SKM-1 (cell line): Measurements from ENCODE around the gene CLDN16.

ENCODE experiments used
- DNase-seq: peaks from one replicate; lab custom pipeline; 2025; ENCODE audit not compliant: unreplicated experiment; lab: John Stamatoyannopoulos, UW

The CLDN16 gene

DNA sequence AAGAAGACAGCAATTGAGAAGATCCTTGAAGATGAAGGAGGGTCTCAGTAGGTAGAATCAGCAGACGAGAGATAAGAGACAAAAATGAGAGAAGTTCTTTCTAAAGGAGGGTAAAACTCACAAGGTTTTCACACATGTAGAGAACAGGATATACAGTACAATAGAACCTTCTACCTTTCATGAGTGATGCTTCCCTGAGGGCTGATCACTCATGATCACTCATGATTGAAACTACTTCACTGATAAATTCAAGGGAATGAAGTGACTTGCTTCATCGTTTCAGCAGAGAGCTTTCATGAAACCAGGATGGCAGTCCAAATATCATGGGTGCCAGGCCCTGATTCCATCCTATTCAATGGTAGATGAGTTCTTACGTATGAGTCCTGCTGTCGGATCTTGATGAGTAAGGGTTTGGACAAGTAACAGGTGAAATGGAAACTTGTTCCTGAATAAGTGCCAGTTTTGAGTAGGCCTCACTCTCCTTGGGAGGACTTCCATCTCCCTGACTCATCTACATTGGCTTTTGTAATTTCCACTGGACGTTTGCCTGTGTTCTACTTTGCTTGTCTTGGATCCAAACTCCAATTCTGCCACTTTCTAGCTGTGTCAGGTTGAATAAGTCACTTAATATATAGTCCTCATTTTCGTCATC is 9.6 kb upstream of the CLDN16 start:
- DNase-seq, result no peak

DNA sequence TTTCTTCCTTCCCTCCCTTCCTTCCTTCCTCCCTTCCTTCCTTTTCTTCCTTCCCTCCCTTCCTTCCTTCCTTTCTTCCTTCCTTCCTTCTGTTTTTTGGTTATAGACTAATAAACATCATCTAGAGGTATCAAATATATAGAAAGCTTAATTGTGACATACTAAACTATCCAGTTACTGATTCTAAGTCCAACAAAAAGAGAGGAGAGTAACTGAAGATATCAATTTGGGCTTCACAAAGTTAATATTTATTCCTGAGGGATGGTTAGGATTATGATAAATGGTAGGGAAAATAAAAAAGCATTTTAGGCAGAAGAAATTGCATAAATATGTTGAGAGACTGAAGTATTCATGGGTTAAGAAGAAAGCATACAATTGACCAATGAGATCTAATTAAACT is 7.8 kb upstream of the CLDN16 start:
- no peak for DNase-seq

DNA sequence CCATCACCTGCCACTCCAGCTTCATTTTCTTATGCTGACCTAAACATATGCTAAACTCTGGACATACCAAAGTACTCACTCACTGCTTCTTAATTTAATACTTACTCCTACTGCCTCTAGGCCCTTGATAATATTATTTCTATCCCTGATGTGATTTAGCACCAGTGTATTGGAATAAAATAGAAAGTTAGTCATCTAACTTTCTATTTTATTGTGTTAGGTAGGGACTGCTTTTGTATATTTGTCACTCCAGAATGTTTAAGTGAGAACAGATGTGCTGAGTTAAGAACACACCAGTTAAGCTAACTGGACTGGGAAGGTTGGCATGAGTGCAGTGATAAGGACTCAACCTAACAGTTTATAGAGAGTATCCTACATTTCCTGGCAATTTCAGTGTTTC is 6.5 kb upstream of the CLDN16 start:
- DNase-seq, result no peak

DNA sequence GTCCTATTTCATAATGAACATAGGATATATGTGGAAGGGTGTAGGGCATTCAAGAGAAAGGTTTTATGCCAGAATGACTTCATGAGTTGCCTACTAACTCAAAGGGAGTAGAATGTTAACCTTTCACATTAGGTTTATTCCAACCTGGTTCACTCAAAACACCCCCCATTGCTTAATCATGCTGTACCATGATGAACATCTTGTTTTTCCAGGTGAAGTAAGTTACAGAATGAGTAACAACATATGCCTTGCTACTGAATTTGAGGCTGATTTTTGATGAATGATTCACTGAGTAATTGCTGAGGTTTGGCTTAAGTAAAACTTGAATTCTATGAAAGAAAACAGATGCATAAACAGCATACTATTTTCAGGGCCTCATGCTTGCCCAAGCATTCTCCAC is 5.9 kb upstream of the CLDN16 start:
- no peak for DNase-seq

DNA sequence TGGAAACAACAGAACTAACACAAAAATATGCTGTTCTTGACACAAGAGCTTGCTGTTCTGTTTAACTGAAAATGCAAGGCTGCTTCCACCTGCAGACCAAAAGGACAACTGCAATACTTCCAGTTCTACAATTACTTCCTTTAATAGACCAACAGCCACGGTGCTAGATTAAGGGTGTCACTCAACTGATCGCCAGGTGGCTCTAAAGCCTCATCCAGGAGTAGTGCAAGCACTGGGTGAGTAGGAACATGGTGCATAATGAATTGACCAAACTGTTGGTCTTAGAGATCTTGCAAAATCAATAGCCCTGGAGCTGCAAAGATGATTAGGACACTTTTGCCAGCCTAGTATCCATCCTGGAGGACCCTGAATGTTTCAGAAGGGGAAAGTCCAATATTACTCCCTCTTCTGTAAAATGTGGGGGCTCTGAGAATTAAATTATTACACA is 3.6 kb upstream of the CLDN16 start:
- peak; percentile 29 for DNase-seq

DNA sequence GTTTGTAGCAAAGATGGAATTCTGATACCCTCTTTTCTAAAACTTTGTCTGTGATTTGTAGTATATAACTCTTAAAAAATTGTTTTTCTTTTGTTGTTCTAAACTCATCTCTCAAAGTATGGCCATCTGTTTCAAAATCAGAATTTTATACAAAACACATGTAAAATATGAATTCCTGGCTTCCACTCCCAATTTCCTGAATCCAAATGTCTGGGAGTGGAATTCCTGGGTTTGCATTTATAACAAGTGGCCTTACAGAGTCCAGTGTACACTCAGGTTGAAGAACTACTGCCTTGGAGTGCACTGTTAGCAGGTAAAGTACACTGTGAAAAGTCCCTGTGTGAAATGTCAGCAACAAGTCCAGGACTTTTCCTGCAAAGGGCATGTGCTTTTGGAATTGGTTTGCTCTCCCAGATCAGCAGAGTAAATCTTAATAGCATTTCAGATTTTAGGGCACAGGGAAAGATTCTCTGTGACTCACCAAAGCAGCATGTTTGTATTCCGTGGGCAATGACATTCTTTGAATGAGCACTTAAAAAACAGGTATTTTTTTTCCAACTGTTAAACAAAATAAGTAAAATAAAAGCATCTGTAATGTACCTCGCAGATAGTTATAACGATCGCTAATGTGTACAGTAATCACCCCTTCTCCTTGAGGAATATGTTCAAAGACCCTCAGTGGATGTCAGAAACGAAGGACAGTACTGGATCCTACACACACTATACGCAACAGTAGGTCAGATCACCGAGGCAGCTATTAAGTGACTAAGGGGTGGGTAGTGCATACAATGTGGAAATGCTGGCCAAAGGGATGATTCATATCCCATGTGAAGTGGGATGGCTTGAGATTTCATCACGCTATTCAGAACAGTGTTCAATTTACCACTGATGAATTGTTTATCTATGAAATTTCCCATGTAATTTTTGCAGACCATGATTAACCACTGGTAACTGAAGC is 2.0 kb upstream of the CLDN16 start:
- no peak for DNase-seq

DNA sequence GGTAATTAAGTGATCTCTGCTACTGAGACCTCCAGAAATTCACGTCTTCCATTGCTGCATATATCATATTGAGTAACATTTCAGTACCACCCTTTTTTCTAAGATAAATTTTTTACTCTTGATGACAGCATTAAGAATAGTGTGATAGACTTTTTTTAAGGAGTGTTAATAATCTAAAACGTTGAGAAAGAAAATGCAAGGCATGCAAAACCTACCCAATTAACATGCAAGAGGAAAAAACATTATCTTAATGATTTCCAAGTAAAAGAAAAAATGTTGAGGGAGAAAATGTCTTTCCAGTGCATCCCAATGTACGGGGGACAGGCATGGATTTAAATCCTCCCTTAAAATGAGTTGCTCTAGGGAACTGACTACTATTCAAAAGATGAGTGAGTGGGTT is 740 bp downstream of the CLDN16 start:
- no peak for DNase-seq

DNA sequence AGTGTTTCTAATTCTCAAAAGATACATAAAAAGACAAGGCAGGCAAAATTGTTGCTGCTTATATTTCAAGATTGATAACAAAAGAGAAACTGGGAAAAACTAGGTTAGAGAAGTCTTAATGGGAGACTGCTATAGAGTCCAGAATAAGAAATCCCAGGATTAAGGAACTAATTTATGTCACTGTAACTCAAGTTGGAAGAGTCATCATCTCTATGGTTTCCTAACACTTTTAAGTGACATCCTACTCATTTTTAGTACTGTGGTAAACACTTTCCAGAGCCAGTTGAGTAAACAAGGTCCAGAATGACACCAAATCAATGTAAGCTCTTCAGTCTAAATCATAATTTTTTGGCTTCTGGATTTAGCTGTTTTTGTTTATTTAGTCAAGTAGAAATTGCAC is 8.0 kb downstream of the CLDN16 start:
- DNase-seq, result no peak

DNA sequence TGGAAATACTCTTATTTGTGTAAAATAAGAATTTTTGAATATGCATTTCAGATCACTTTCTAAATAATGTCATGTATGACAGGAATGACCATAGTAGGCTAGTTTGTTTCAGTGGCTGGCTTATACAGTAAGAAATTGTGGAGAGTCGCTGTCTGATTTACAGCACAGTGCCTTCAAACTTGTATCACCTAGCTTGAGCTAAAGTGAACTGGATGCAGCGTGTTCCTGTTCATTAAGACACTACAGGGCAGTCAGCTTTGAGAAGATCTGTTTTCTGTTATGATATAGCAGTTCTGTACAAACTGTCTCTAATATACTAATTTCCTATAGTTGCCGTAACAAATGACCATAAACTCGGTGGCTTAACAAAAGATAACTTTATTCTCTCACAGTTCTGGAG is 9.9 kb downstream of the CLDN16 start:
- DNase-seq, result no peak

DNA sequence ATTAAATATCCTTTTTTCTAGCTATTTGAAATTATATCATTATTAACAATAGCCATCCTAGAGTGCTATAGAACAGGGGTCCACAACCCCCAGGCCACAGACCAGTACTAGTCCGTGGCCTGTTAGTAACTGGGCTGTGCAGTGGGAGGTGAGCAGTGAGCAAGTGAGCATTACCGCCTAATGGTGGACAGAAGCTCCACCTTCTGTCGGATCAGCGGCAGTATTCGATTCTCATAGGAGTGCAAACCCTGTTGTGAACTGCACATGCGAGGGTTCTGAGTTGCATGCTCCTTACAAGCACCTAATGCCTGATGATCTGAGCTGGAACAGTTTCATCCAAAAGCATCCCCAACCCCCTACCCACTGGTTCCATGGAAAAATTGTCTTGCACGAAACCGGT is 11.7 kb downstream of the CLDN16 start:
- DNase-seq, result no peak

DNA sequence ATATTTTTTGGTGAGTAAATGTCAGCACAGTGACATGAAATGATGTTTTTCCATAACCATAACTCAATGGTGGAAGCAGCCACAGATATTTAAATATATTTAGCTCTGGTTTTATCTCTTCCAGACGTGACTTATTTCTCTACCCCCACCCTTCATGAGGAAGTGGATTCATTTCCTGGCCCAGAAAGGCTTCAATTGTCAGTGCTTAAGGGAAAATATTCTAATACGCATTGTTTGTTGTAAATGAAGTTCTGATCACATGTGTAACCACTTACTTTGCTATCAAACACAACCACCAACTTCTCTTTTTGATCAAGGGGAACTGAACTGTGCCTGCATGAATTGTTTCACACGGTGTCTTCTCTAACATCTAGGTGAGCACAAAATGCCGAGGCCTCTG is 14.0 kb downstream of the CLDN16 start:
- DNase-seq, result no peak

DNA sequence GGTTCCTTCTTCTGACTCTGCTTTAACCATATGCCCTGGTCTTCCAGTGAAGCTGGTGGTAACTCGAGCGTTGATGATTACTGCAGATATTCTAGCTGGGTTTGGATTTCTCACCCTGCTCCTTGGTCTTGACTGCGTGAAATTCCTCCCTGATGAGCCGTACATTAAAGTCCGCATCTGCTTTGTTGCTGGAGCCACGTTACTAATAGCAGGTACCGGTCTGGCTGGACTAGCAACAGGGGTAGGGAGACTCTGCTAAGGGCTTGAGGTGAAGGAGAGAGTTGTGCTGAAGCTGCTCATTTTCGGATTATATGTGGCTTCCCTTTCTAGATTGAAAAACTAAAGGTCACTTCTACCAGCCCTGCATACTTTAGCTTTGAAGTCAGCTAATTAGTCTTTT is 16.8 kb downstream of the CLDN16 start:
- DNase-seq, result no peak

DNA sequence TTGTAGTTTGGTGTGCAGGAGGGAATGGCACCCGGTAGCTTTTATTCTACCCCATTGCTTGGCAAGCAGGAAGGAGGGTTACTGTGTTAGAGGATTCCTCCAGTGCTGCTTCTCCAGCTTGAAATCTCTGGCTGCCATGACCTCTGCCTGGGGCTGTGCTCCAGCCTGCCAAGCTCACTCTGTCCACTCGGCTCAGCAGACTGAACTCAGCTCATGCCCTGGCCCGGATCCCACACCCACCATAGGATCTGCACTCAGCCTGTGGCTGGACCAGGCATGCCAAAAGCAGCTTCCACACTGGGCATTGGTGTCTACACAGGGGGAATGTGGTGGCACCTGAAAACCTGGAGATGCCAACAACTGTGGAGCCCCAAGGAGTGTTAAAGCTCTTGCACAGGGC is 26.3 kb downstream of the CLDN16 start:
- no peak for DNase-seq

DNA sequence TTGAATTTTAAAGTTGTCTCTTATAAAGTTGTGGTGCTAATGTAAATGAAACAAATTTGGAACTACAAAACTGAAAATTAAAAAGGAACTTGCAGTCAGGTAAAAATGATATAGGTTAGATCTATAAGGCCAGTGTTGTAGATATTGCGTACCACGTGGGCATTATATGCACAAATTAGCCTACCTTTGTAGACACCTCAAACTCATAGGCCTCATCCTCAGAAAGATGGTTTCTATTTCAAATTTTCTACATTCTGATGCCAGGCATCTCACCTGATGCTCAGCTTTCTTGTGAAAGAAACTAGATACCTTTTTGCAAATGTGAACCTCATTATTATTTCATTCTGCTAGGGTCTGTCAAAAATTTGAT is 36.1 kb downstream of the CLDN16 start:
- DNase-seq, result no peak

DNA sequence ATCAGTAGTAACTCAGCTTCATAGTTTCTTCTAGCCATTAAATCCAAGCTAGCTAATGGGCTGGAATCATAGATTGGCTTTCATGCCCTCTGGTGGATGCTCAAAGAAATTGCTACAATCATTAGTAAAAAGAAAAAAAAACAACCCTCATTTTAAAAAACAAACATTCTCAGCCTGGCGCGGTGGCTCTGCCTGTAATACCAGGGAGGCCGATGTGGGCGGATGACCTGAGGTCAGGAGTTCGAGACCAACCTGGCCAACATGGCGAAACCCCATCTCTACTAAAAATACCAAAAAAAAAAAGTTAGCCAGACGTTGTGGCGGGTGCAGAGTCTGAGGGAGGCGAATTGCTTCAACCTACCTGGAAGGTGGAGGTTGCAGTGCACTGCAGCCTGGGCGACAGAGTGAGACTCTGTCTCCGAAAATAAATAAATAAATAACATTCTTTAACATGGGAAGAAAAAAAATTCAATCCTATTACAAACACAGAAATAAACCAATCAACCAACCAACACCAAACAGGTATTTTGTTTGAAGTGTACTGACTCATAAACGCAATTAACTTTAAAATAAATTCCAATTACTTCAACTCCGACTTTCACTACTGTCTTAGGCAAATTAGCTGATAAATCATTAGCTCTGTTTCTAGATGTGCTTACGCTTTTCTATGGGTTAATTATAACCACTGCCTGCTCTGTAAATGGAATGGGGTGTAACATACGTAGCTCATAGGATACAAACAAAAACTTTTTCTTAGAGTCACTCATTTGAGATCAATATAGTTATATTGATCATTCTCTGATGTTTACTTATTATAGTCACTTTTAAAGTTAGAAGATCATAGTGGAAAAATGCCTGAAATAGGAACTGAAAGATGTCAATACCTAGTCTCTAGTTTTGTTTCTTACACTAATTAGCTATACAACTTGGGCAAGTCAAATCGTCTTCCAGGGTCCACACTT is 36.8 kb downstream of the CLDN16 start:
- DNase-seq, result peak; percentile 11

DNA sequence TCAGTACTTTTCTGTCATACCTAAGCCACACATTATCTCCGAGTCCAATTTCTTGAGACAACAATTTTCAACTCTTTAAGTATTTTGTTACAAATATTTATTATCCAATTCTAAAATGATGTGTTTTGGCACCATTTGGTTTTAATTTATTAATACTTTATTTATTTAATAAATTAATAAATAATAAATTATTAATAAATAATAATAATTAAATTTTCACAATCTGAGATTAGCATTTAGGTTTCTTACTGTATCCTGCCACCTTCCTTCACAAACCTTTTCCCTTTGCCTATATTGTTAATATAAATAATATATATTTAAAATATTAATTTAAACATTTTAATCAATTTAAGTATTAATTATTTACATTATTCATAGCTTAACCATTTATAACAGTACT is 37.9 kb downstream of the CLDN16 start:
- no peak for DNase-seq

DNA sequence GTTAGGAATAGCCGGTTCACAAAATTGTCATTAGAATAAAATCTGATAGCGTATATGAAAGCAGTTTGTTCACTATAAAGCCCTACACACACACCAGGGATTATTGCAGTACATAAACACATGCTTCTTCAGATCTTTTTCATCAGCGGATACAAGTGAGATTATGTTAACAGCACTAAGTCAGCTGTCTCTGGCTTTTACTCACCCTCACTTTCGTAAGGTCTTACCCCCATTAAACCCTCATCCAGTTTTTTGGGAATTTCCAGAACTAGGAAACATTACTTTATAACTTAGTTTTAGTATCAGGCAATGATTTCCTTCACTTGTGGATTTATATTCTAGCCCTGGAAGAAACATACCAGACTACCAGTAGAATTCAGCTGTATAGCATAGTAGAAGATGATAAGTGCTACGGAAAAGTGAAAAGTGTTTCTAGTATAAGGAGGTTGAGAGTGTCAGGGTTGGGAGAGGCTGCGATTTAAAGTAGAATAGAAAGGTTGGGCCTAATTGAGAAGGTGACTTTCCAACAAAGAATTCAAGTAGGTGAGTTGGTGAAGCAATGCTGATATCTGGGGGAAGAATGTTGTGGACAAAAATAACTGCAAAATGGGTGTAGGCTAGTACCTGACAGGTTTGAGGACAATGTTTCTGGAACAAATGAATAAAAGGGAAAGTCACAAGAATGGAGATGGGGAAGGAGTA is 39.0 kb downstream of the CLDN16 start:
- no peak for DNase-seq

DNA sequence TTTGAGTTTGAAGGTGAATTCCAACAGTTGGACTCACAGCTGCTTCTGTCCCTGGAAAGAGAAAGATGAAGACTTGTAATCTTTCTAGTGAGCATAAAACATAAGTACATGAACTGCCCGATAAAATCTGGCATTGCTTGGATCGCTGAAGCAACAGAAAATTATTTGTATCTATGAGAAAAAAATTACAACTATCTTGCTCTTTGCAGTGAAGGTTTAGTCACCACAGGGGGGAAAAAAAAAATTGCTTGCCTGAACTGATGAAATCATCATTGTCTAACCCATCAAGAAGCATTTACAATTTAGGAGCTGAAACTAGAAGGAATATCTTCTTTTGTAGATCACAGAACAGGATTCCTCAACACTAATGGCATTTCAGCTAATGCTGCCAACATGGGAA is 41.7 kb downstream of the CLDN16 start:
- no peak for DNase-seq

DNA sequence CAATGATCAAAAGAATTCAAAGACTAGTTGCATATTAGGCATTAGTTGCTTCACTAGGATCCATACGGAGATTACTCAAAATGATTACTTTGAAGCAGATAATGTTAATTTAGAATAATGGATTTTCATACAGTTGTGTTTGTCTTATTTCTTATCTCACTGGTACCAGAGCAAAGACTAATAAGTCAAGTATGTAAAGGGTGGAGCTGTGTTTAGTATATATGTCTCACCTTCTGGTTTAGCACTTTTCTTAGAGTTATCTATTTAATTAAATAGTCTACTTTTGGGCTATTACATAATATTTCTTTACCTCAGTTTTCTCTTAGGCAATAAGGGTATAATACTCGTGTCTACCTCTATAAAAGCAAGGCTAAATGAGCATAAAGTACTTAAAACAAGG is 42.9 kb downstream of the CLDN16 start:
- DNase-seq, result no peak

DNA sequence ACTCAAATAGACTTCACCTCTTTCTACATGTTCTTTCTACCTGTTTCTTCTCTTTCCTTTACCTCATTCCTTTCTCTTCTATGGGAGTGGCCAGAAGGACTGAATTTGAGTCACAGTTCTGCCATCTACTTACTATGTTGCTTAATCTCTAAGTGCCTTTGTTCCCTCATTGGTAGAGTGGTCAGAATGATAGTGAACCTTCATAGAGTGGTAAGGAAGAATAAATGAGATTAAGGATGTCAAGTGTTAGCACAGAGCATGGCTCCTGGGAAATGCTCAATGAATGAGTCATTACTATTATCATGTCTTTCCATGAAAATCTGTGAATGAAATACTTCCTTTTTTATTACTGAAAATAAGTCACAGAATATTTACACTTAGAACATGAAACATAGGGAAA is 44.3 kb downstream of the CLDN16 start:
- no peak for DNase-seq

DNA sequence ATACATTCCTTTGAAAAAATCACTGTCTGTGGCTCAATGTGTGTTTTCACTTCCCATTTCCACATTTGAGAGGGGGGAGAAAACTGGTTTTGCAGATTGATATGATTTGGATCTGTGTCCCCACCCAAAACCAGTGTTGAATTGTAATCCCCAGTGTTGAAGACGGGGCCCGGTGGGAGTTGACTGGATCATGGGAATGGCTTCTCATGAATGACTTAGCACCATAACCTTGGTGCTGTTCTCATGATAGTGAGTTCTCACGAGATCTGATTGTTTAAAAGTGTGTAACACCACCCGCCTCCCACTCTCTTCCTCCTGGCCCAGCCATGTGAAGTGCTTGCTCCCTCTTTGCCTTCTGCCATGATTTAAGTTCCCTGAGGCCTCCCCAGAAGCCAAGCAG is 45.7 kb downstream of the CLDN16 start:
- no peak for DNase-seq
